ENCODE measurements around the gene CAMTA1. TPM values are rescaled to one million over a fixed set of nuclear protein-coding genes. Genes with fewer than 3 reads are reported as not detected.

The CAMTA1 gene
- total and polyA plus RNA-seq, 4 donors: 48.1 to 140 (median 52.3) TPM

DNA sequence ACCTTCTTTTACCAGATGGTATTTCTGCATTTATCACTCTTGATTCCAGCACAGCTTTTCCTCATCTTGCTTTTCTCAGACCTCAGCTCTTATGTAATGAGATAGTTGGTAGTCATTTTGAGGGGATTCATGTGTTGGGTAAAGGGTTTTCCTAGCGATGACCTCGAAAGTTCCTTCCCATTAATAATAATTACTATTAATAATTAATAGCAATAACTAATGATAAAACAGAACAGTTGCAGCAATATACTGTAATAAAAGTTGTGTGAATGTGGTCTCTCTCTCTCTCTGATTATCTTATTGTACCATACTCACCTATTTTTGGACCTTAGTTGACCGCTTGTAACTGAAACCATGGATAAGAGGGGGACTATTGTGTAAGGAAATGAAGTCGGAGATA, 14.2 kb downstream of the CAMTA1 start:
- Histone ChIP-seq H3K27me3 (ENCODE audit: control insufficient read depth in 3 of 3, insufficient read depth in 3 of 3, low read length in 2 of 3) (no peaks in the 10 kb centered on the region), H3K4me3 (no peak overlapping the region), H3K9ac (ENCODE audit: insufficient read depth in 1 of 2, low read length in 2 of 2) (no peak overlapping the region), H3K9me3 (ENCODE audit: control insufficient read depth in 4 of 4, insufficient read depth in 3 of 4, low read length in 3 of 4) (no peaks in the 10 kb centered on the region), H3K4me1 (ENCODE audit: control insufficient read depth in 5 of 5, insufficient read depth in 5 of 5, low read length in 5 of 5) (peaks cover 6 to 29% (median 17%) of the 10 kb centered on the region in 5 donors), H3K27ac (ENCODE audit: low read depth in 1 of 2, low read length in 1 of 2) (no peak overlapping the region), H3K36me3 (ENCODE audit: control insufficient read depth in 4 of 4, insufficient read depth in 4 of 4, low read length in 4 of 4) (peaks cover 0 to 2% (median 0%) of the 10 kb centered on the region in 4 donors)
- DNase-seq: no peak
- WGBS, 2 donors: 89 to 94% methylated on average over 4 of the region's 4 CpGs
- TF ChIP-seq, protein P1, sequence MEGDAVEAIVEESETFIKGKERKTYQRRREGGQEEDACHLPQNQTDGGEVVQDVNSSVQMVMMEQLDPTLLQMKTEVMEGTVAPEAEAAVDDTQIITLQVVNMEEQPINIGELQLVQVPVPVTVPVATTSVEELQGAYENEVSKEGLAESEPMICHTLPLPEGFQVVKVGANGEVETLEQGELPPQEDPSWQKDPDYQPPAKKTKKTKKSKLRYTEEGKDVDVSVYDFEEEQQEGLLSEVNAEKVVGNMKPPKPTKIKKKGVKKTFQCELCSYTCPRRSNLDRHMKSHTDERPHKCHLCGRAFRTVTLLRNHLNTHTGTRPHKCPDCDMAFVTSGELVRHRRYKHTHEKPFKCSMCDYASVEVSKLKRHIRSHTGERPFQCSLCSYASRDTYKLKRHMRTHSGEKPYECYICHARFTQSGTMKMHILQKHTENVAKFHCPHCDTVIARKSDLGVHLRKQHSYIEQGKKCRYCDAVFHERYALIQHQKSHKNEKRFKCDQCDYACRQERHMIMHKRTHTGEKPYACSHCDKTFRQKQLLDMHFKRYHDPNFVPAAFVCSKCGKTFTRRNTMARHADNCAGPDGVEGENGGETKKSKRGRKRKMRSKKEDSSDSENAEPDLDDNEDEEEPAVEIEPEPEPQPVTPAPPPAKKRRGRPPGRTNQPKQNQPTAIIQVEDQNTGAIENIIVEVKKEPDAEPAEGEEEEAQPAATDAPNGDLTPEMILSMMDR (IDR thresholded peaks at IDR 0.05; ENCODE audit: control extremely low read depth, extremely low read depth): no peak
- no peak for ATAC-seq (ENCODE audit: insufficient read depth, low FRiP score)

GRCh38 chr1:6800745-6801144, 15.5 kb downstream of the CAMTA1 start:
- H3K4me3 ChIP-seq: no peak overlapping the region
- H3K27me3 ChIP-seq (ENCODE audit: control insufficient read depth in 3 of 3, insufficient read depth in 3 of 3, low read length in 2 of 3): no peaks in the 10 kb centered on the region
- ATAC-seq (ENCODE audit: insufficient read depth, low FRiP score): no peak
- 7 to 14% methylated on average over 4 of the region's 4 CpGs for WGBS, 2 donors
- H3K27ac ChIP-seq (ENCODE audit: low read depth in 1 of 2, low read length in 1 of 2): peak overlapping the region in 1 of 2 donors; percentile 58
- peaks cover 0 to 2% (median 0%) of the 10 kb centered on the region in 4 donors for H3K36me3 ChIP-seq (ENCODE audit: control insufficient read depth in 4 of 4, insufficient read depth in 4 of 4, low read length in 4 of 4)
- peaks cover 6 to 34% (median 14%) of the 10 kb centered on the region in 5 donors for H3K4me1 ChIP-seq (ENCODE audit: control insufficient read depth in 5 of 5, insufficient read depth in 5 of 5, low read length in 5 of 5)
- no peak overlapping the region for H3K9ac ChIP-seq (ENCODE audit: insufficient read depth in 1 of 2, low read length in 2 of 2)
- TF ChIP-seq, protein P1 (IDR thresholded peaks at IDR 0.05; ENCODE audit: control extremely low read depth, extremely low read depth): no peak
- no peaks in the 10 kb centered on the region for H3K9me3 ChIP-seq (ENCODE audit: control insufficient read depth in 4 of 4, insufficient read depth in 3 of 4, low read length in 3 of 4)
- peak in 1 of 3 donors; percentile 36 for DNase-seq

GRCh38 chr1:6801199-6801598, 15.9 kb downstream of the CAMTA1 start:
- H3K36me3 ChIP-seq (ENCODE audit: control insufficient read depth in 4 of 4, insufficient read depth in 4 of 4, low read length in 4 of 4): peaks cover 0 to 2% (median 0%) of the 10 kb centered on the region in 4 donors
- H3K4me3 ChIP-seq: no peak overlapping the region
- no peak overlapping the region for H3K9ac ChIP-seq (ENCODE audit: insufficient read depth in 1 of 2, low read length in 2 of 2)
- DNase-seq (no peak), ATAC-seq (ENCODE audit: insufficient read depth, low FRiP score) (no peak)
- TF ChIP-seq, protein P1 (IDR thresholded peaks at IDR 0.05; ENCODE audit: control extremely low read depth, extremely low read depth): no peak
- no peaks in the 10 kb centered on the region for H3K27me3 ChIP-seq (ENCODE audit: control insufficient read depth in 3 of 3, insufficient read depth in 3 of 3, low read length in 2 of 3)
- peak overlapping the region; percentile 58 to 74 for H3K27ac ChIP-seq (ENCODE audit: low read depth in 1 of 2, low read length in 1 of 2)
- peaks cover 4 to 33% (median 9%) of the 10 kb centered on the region in 5 donors for H3K4me1 ChIP-seq (ENCODE audit: control insufficient read depth in 5 of 5, insufficient read depth in 5 of 5, low read length in 5 of 5)
- H3K9me3 ChIP-seq (ENCODE audit: control insufficient read depth in 4 of 4, insufficient read depth in 3 of 4, low read length in 3 of 4): no peaks in the 10 kb centered on the region
- WGBS, 2 donors: 74 to 87% methylated on average over 2 of the region's 2 CpGs

DNA sequence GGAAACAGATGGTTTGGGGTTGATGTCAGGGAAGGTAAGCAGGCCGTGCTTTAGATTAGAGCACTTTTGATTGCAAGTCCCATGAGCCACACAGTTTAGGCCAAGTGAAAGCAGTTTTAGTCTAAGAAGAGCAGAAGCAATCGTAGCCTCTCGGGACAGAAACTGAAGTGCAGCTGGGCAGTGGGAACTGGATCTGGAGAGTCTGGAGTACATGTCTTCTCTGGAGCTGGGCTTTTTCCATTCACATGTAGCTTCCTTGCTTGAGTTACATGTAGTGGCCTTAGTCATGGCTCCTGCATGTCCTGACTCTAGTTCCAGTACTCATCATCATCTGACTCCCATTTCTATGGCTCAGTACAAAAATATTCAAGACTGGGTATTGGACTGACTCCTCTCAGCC, 16.7 kb downstream of the CAMTA1 start:
- ATAC-seq (ENCODE audit: insufficient read depth, low FRiP score): no peak
- Histone ChIP-seq H3K9ac (ENCODE audit: insufficient read depth in 1 of 2, low read length in 2 of 2) (no peak overlapping the region), H3K27ac (ENCODE audit: low read depth in 1 of 2, low read length in 1 of 2) (peak overlapping the region; percentile 32 to 85), H3K36me3 (ENCODE audit: control insufficient read depth in 4 of 4, insufficient read depth in 4 of 4, low read length in 4 of 4) (peaks cover 0 to 1% (median 0%) of the 10 kb centered on the region in 4 donors), H3K9me3 (ENCODE audit: control insufficient read depth in 4 of 4, insufficient read depth in 3 of 4, low read length in 3 of 4) (no peaks in the 10 kb centered on the region), H3K4me3 (no peak overlapping the region), H3K27me3 (ENCODE audit: control insufficient read depth in 3 of 3, insufficient read depth in 3 of 3, low read length in 2 of 3) (no peaks in the 10 kb centered on the region), H3K4me1 (ENCODE audit: control insufficient read depth in 5 of 5, insufficient read depth in 5 of 5, low read length in 5 of 5) (peaks cover 4 to 37% (median 9%) of the 10 kb centered on the region in 5 donors)
- DNase-seq: no peak
- TF ChIP-seq, protein P1 (IDR thresholded peaks at IDR 0.05; ENCODE audit: control extremely low read depth, extremely low read depth): no peak
- WGBS, 2 donors: 54 to 73% methylated on average over 3 of the region's 3 CpGs

All from lung (tissue), 12 donors.